ENCODE results near the gene KCNJ3. TPM values are rescaled to one million over a fixed set of nuclear protein-coding genes. Genes with fewer than 3 reads are reported as not detected.

KCNJ3 gene
- polyA plus RNA-seq, 1 donor, result 9.9 TPM

- no peaks in the 10 kb centered on the region for H3K4me1 ChIP-seq (ENCODE audit: control insufficient read depth, insufficient read depth, low read length)
- no peak overlapping the region for H3K27ac ChIP-seq (ENCODE audit: low read length)
- DNase-seq, result no peak
- no peaks in the 10 kb centered on the region for H3K9me3 ChIP-seq (ENCODE audit: control insufficient read depth, low read depth, low read length)
- no peak overlapping the region for H3K4me3 ChIP-seq (ENCODE audit: low read length)
- 94% methylated on average over 2 of the region's 2 CpGs for WGBS (ENCODE audit: insufficient coverage, low lambda C conversion rate)
- H3K27me3 ChIP-seq (ENCODE audit: control insufficient read depth, insufficient read depth, low read length), result no peaks in the 10 kb centered on the region
- H3K36me3 ChIP-seq (ENCODE audit: control insufficient read depth, insufficient read depth, low read length), result no peaks in the 10 kb centered on the region
Measured at GRCh38 chr2:154762638-154763037, 64.1 kb downstream of the KCNJ3 start.

GRCh38 chr2:154771664-154772284 lies 73.3 kb downstream of the KCNJ3 start:
- H3K36me3 ChIP-seq (ENCODE audit: control insufficient read depth, insufficient read depth, low read length), result no peaks in the 10 kb centered on the region
- H3K9me3 ChIP-seq (ENCODE audit: control insufficient read depth, low read depth, low read length), result no peaks in the 10 kb centered on the region

GRCh38 chr2:154776825-154777224 lies 78.3 kb downstream of the KCNJ3 start:
- H3K9me3 ChIP-seq (ENCODE audit: control insufficient read depth, low read depth, low read length), result no peaks in the 10 kb centered on the region
- H3K27me3 ChIP-seq (ENCODE audit: control insufficient read depth, insufficient read depth, low read length), result no peaks in the 10 kb centered on the region
- H3K36me3 ChIP-seq (ENCODE audit: control insufficient read depth, insufficient read depth, low read length), result no peaks in the 10 kb centered on the region
- DNase-seq, result no peak
- WGBS (ENCODE audit: insufficient coverage, low lambda C conversion rate), result 100% methylated on average over 1 of the region's 4 CpGs
- H3K4me3 ChIP-seq (ENCODE audit: low read length), result no peak overlapping the region
- H3K4me1 ChIP-seq (ENCODE audit: control insufficient read depth, insufficient read depth, low read length), result no peaks in the 10 kb centered on the region
- H3K27ac ChIP-seq (ENCODE audit: low read length), result no peak overlapping the region

More at GRCh38 chr2:154771664-154772284, 73.3 kb downstream of the KCNJ3 start:
- 100% methylated on average over 1 of the region's 4 CpGs for WGBS (ENCODE audit: insufficient coverage, low lambda C conversion rate)
- Histone ChIP-seq H3K4me3 (ENCODE audit: low read length) (no peak overlapping the region), H3K27ac (ENCODE audit: low read length) (no peak overlapping the region), H3K4me1 (ENCODE audit: control insufficient read depth, insufficient read depth, low read length) (no peaks in the 10 kb centered on the region), H3K27me3 (ENCODE audit: control insufficient read depth, insufficient read depth, low read length) (no peaks in the 10 kb centered on the region)
- no peak for DNase-seq

- WGBS (ENCODE audit: insufficient coverage, low lambda C conversion rate), result 63% methylated on average over 1 of the region's 1 CpG
- no peak for DNase-seq
- Histone ChIP-seq H3K4me1 (ENCODE audit: control insufficient read depth, insufficient read depth, low read length) (no peaks in the 10 kb centered on the region), H3K27ac (ENCODE audit: low read length) (no peak overlapping the region), H3K4me3 (ENCODE audit: low read length) (no peak overlapping the region), H3K36me3 (ENCODE audit: control insufficient read depth, insufficient read depth, low read length) (no peaks in the 10 kb centered on the region), H3K9me3 (ENCODE audit: control insufficient read depth, low read depth, low read length) (no peaks in the 10 kb centered on the region), H3K27me3 (ENCODE audit: control insufficient read depth, insufficient read depth, low read length) (no peaks in the 10 kb centered on the region)
Measured at GRCh38 chr2:154794406-154794805, 95.9 kb downstream of the KCNJ3 start.

GRCh38 chr2:154795651-154796050 lies 97.2 kb downstream of the KCNJ3 start:
- Histone ChIP-seq H3K4me1 (ENCODE audit: control insufficient read depth, insufficient read depth, low read length) (no peaks in the 10 kb centered on the region), H3K9me3 (ENCODE audit: control insufficient read depth, low read depth, low read length) (no peaks in the 10 kb centered on the region), H3K27me3 (ENCODE audit: control insufficient read depth, insufficient read depth, low read length) (no peaks in the 10 kb centered on the region), H3K4me3 (ENCODE audit: low read length) (no peak overlapping the region), H3K27ac (ENCODE audit: low read length) (no peak overlapping the region), H3K36me3 (ENCODE audit: control insufficient read depth, insufficient read depth, low read length) (no peaks in the 10 kb centered on the region)
- 67% methylated on average over 3 of the region's 3 CpGs for WGBS (ENCODE audit: insufficient coverage, low lambda C conversion rate)
- no peak for DNase-seq

- Histone ChIP-seq H3K4me3 (ENCODE audit: low read length) (no peak overlapping the region), H3K4me1 (ENCODE audit: control insufficient read depth, insufficient read depth, low read length) (no peaks in the 10 kb centered on the region), H3K36me3 (ENCODE audit: control insufficient read depth, insufficient read depth, low read length) (peaks cover 3% of the 10 kb centered on the region), H3K27ac (ENCODE audit: low read length) (no peak overlapping the region), H3K27me3 (ENCODE audit: control insufficient read depth, insufficient read depth, low read length) (no peaks in the 10 kb centered on the region), H3K9me3 (ENCODE audit: control insufficient read depth, low read depth, low read length) (no peaks in the 10 kb centered on the region)
- no peak for DNase-seq
Measured at GRCh38 chr2:154804451-154804850, 106.0 kb downstream of the KCNJ3 start.

- no peaks in the 10 kb centered on the region for H3K4me1 ChIP-seq (ENCODE audit: control insufficient read depth, insufficient read depth, low read length)
- no CpG with 5 or more reads among the region's 1 CpG for WGBS (ENCODE audit: insufficient coverage, low lambda C conversion rate)
- peak in 1 of 2 donors; percentile 5 for DNase-seq
- no peak overlapping the region for H3K4me3 ChIP-seq (ENCODE audit: low read length)
- H3K27ac ChIP-seq (ENCODE audit: low read length), result no peak overlapping the region
- no peaks in the 10 kb centered on the region for H3K27me3 ChIP-seq (ENCODE audit: control insufficient read depth, insufficient read depth, low read length)
- H3K9me3 ChIP-seq (ENCODE audit: control insufficient read depth, low read depth, low read length), result no peaks in the 10 kb centered on the region
- no peaks in the 10 kb centered on the region for H3K36me3 ChIP-seq (ENCODE audit: control insufficient read depth, insufficient read depth, low read length)
Measured at GRCh38 chr2:154813636-154814035, 115.1 kb downstream of the KCNJ3 start.

GRCh38 chr2:154814856-154815255 lies 116.4 kb downstream of the KCNJ3 start:
- Histone ChIP-seq H3K4me3 (ENCODE audit: low read length) (no peak overlapping the region), H3K36me3 (ENCODE audit: control insufficient read depth, insufficient read depth, low read length) (no peaks in the 10 kb centered on the region), H3K4me1 (ENCODE audit: control insufficient read depth, insufficient read depth, low read length) (no peaks in the 10 kb centered on the region), H3K27me3 (ENCODE audit: control insufficient read depth, insufficient read depth, low read length) (no peaks in the 10 kb centered on the region), H3K9me3 (ENCODE audit: control insufficient read depth, low read depth, low read length) (no peaks in the 10 kb centered on the region), H3K27ac (ENCODE audit: low read length) (no peak overlapping the region)
- WGBS (ENCODE audit: insufficient coverage, low lambda C conversion rate), result no CpG with 5 or more reads among the region's 1 CpG
- no peak for DNase-seq

- no peaks in the 10 kb centered on the region for H3K9me3 ChIP-seq (ENCODE audit: control insufficient read depth, low read depth, low read length)
- H3K36me3 ChIP-seq (ENCODE audit: control insufficient read depth, insufficient read depth, low read length), result no peaks in the 10 kb centered on the region
- H3K4me3 ChIP-seq (ENCODE audit: low read length), result no peak overlapping the region
- H3K27ac ChIP-seq (ENCODE audit: low read length), result no peak overlapping the region
- no CpG with 5 or more reads among the region's 2 CpGs for WGBS (ENCODE audit: insufficient coverage, low lambda C conversion rate)
- no peaks in the 10 kb centered on the region for H3K4me1 ChIP-seq (ENCODE audit: control insufficient read depth, insufficient read depth, low read length)
- no peak for DNase-seq
- no peaks in the 10 kb centered on the region for H3K27me3 ChIP-seq (ENCODE audit: control insufficient read depth, insufficient read depth, low read length)
Measured at GRCh38 chr2:154825358-154825757, 126.9 kb downstream of the KCNJ3 start.

- no peaks in the 10 kb centered on the region for H3K9me3 ChIP-seq (ENCODE audit: control insufficient read depth, low read depth, low read length)
- H3K27ac ChIP-seq (ENCODE audit: low read length), result no peak overlapping the region
- no peak overlapping the region for H3K4me3 ChIP-seq (ENCODE audit: low read length)
- H3K27me3 ChIP-seq (ENCODE audit: control insufficient read depth, insufficient read depth, low read length), result no peaks in the 10 kb centered on the region
- DNase-seq, result no peak
- H3K36me3 ChIP-seq (ENCODE audit: control insufficient read depth, insufficient read depth, low read length), result no peaks in the 10 kb centered on the region
- 87% methylated on average over 4 of the region's 5 CpGs for WGBS (ENCODE audit: insufficient coverage, low lambda C conversion rate)
- H3K4me1 ChIP-seq (ENCODE audit: control insufficient read depth, insufficient read depth, low read length), result no peaks in the 10 kb centered on the region
Measured at GRCh38 chr2:154826827-154827226, 128.3 kb downstream of the KCNJ3 start.

GRCh38 chr2:154827286-154827685 lies 128.8 kb downstream of the KCNJ3 start:
- no peaks in the 10 kb centered on the region for H3K36me3 ChIP-seq (ENCODE audit: control insufficient read depth, insufficient read depth, low read length)
- H3K4me1 ChIP-seq (ENCODE audit: control insufficient read depth, insufficient read depth, low read length), result no peaks in the 10 kb centered on the region
- no peak overlapping the region for H3K27ac ChIP-seq (ENCODE audit: low read length)
- WGBS (ENCODE audit: insufficient coverage, low lambda C conversion rate), result 80% methylated on average over 1 of the region's 1 CpG
- no peaks in the 10 kb centered on the region for H3K27me3 ChIP-seq (ENCODE audit: control insufficient read depth, insufficient read depth, low read length)
- no peak for DNase-seq
- H3K9me3 ChIP-seq (ENCODE audit: control insufficient read depth, low read depth, low read length), result no peaks in the 10 kb centered on the region
- no peak overlapping the region for H3K4me3 ChIP-seq (ENCODE audit: low read length)
